Islet of Langerhans (tissue), 1 donor: ENCODE results near the gene FHOD3.

Source experiments
- FAIRE-seq: peaks from one replicate; lab custom pipeline; 2011; peaks lifted over from hg19 to GRCh38; lab: Jason Lieb, UNC

FHOD3 gene

GRCh38 chr18:36296650-36297416, 680 bp upstream of the FHOD3 start:
- FAIRE-seq, result no peak

- FAIRE-seq, result no peak
These were observed 721 bp downstream of the FHOD3 start for GRCh38 chr18:36298126-36298741.

DNA sequence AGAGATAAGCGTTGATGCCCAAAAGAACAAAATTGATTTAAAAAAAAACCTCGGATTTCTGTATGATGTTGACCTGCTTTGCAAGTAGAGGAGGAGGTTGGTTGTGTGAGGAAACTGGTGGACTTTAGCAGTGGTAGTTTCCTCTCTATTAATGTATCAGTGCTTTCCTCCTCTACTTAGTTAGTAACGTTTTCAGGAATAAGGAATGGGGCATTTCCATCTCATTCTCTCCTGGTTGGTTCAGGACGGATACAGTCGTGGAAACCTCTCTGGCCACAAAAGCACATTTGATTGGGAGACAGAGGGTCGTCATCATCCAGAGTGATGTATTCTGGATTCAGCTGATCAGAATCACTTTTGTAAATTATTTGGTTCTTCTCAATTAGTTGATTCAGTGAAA, 1.5 kb downstream of the FHOD3 start:
- FAIRE-seq, result no peak

GRCh38 chr18:36300211-36300610, 2.7 kb downstream of the FHOD3 start:
- no peak for FAIRE-seq

- FAIRE-seq, result no peak
These were observed 4.4 kb downstream of the FHOD3 start for GRCh38 chr18:36301884-36302283.

- FAIRE-seq, result no peak
These were observed 5.2 kb downstream of the FHOD3 start for GRCh38 chr18:36302676-36303075.

DNA sequence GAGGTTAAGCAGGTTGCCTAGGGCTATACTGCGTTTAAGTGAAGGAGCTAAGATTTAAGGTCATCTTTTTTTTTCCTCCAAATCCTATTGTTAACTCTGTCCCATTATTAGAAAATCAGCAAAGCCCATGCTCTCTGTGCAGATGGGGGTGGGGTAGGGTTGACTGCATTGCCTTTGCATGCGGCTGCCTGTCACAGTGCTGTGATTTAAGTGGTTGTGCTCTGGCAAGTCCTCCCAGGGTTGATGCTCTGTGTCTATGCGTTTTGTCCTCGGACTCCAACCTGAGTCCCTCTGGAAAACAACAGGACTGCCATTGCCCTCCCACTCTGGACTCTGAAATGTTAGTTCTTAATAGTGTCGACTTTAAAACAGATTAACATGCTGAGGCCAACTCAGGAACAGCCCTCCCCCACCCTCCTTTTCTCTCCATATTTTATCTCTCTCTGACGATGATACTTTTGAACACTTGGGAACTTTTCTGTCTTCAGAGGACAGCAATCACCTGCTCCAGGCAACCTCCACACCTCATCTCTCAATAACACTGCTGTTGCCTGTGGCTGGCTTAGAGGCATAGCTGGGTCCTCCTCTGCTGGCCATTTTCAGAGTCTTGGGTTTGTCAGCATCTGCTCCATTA, 5.8 kb downstream of the FHOD3 start:
- no peak for FAIRE-seq

DNA sequence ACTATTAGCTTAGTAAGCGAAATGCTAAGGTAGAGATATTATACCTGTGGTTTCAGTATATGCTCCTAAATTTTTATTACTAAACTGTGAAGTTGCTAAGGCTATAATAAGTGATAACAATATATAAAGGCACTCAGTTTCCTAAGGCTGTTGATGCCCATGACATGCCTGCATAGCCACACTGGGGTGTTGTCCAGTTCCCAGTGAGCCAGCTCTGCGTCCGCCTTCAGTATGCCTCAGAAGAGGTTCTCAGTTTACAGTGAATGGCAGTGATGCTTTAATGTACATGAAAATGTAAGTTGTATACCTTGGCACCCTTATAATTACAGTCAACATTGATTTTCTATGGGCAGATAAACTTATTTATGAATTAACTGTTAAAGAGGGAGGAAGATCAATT, 7.2 kb downstream of the FHOD3 start:
- no peak for FAIRE-seq

- no peak for FAIRE-seq
These were observed 7.9 kb downstream of the FHOD3 start for GRCh38 chr18:36305375-36305774.

- FAIRE-seq, result no peak
These were observed 10.0 kb downstream of the FHOD3 start for GRCh38 chr18:36307513-36307912.

DNA sequence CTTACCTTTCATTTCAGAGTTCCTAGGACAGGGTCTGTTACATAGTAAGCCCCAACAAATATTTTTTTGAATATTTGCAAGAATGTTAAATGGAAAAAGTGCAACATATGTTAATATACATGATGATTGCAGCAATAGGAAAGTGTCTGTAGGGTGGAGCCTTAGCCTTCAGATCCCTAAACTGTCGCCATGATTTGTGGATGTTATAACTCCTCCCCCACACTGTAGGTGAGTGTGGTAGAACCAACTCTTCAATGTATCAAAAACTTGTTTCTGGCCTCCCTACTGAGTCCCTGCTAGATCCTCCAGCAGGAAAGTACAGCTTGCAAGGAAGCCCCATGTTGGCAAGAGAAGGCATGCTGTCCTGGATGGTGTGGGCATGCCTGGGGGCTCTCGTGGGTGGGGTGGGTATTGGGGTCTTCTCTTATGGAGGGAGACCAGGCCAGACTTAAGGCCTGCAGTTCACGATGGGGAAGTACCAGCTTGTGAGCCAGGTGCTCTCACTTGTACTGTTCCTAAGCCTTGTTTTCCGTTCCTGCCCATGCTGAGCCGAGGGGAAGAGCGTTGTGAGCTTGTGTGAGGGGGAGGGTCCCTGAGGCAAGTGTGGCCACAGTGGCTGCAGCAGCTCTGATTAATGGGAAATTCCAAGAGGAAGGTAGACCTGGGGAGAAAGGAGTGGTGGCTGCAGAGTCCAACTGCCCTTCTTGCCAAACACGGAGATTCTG, 11.4 kb downstream of the FHOD3 start:
- FAIRE-seq, result no peak

GRCh38 chr18:36309436-36310391, 12.2 kb downstream of the FHOD3 start:
- no peak for FAIRE-seq

- no peak for FAIRE-seq
These were observed 13.6 kb downstream of the FHOD3 start for GRCh38 chr18:36311026-36311570.

GRCh38 chr18:36312806-36313395, 15.4 kb downstream of the FHOD3 start:
- no peak for FAIRE-seq

DNA sequence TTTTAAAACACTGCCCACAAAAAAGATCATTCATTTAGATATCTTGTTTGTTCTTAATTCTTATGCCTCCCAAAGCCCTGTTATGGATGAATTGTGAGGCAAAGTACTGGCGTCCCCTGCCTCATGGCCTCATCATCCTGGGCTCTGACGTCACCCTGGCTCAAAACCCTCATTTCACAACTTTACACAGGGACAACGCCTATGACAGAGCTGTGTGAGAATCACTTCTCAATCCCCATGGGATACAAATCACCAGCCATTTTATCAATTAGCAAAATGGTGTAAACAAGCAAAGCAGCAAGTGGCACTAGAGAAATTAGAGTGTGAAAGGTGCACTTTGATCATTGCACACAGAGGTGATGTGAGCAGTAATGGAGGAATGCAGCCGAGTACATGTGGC, 16.6 kb downstream of the FHOD3 start:
- no peak for FAIRE-seq

GRCh38 chr18:36314754-36315153, 17.2 kb downstream of the FHOD3 start:
- FAIRE-seq, result no peak

- no peak for FAIRE-seq
These were observed 18.2 kb downstream of the FHOD3 start for GRCh38 chr18:36315736-36316135.

DNA sequence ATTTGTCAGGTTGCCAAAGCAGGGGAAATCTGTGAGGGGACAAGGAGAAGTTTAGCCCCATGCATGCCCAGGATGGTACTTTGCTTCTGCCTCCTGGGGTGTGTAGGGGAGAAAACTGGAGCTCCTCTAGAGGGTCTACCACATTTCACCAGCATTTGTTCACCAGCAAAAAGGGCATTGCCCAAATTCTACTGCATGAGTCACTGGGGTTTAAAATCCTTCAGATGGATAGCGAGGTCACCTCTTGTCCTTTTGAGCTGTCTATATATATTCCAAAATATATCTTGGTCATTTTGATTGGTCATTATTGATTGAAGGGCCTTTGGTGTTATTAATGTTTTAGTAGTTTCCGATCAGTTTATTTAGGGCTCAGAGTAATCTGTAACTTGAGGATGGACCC, 18.7 kb downstream of the FHOD3 start:
- FAIRE-seq, result no peak

- FAIRE-seq, result no peak
These were observed 24.3 kb downstream of the FHOD3 start for GRCh38 chr18:36321658-36322407.

DNA sequence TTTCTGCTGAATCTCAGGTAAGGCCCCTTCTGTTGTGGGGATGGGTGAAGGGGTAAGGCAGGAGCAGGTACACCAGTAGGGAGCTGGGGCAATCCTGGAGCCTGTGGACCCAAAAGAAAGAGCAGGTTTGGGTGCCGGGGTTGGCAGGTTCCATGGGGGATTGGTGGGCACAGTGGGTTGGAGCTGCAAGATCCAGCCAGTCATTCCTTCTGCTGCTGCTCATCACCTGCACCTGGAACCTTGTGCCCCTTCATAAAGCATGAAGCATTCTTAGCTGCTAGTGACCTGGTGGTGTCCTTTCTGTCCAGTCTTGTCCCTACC, 24.9 kb downstream of the FHOD3 start:
- no peak for FAIRE-seq

- FAIRE-seq, result no peak
These were observed 25.2 kb downstream of the FHOD3 start for GRCh38 chr18:36322734-36323133.
